ENCODE measurements around the gene MOSPD2.
A peak's percentile ranks its signal among the peaks of the same experiment; 100 is the strongest.

MOSPD2 gene

DNA sequence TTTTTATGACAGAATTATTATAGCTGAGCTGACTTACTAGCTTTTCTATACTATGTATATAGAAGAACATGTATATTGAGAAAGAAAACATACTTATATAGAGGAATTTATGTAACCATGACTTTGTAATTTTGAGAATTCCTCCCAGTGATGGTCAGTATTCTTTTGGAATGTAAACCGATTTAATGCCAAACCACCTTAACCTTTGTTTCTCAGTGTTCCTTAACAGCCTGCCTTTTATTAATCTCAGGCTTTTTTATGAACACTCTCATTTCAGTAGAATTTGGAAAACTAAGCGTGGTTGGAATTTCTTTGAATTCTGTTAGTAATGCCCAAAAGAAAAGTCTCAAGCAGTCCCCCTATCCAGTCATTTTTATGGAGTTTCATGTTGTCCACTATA, 47.0 kb downstream of the MOSPD2 start:
- no peak for DNase-seq (ENCODE audit: extremely low read depth, low read depth)
- TF ChIP-seq, protein P1, sequence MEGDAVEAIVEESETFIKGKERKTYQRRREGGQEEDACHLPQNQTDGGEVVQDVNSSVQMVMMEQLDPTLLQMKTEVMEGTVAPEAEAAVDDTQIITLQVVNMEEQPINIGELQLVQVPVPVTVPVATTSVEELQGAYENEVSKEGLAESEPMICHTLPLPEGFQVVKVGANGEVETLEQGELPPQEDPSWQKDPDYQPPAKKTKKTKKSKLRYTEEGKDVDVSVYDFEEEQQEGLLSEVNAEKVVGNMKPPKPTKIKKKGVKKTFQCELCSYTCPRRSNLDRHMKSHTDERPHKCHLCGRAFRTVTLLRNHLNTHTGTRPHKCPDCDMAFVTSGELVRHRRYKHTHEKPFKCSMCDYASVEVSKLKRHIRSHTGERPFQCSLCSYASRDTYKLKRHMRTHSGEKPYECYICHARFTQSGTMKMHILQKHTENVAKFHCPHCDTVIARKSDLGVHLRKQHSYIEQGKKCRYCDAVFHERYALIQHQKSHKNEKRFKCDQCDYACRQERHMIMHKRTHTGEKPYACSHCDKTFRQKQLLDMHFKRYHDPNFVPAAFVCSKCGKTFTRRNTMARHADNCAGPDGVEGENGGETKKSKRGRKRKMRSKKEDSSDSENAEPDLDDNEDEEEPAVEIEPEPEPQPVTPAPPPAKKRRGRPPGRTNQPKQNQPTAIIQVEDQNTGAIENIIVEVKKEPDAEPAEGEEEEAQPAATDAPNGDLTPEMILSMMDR (IDR thresholded peaks at IDR 0.05; ENCODE audit: low read depth, low read length, missing control alignments): no peak

DNA sequence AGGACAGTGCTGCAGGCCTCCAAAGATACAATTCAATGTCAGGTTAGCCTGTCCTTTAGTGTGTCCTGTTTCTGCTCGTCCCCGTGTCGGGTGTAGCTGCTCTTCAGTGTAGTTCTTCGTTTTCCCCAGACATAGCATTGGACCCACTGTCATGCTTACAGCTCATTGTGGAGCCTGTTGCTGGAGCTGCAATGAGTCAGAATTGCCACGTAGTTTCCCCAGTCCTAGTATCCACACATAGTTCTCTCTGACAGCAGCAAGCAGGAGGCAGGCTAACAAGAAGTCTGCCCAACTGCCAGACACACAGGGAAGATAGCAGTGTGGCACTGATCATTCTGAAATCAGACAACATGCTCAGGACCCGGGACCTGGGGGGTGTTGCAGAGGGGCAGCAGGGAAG, 49.2 kb downstream of the MOSPD2 start:
- peak; percentile 47 for DNase-seq (ENCODE audit: extremely low read depth, low read depth)

More for the DNA sequence above, 47.0 kb downstream of the MOSPD2 start:
- no peak overlapping the region for H3K4me3 ChIP-seq (replicated peaks; ENCODE audit: low read depth, low read length)

DNA sequence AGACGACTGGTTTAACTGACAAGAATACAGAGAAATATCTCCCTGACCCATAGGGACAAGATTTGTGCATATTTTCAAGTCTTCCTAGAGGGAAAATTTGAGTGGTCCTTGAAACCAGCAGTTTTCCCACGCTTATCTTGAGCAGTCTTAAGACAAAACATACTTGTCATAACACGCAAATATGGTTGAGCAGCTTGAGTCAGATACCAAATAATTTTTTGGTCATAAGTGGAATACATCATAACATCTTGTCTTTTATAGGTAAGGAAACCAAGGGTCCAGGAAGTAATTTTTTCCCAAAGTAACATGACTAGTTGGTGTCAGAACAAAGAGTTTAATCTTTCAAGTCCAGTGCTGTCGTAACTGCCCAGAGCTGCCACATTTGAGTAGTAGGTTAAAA, 50.5 kb downstream of the MOSPD2 start:
- DNase-seq (ENCODE audit: extremely low read depth, low read depth): no peak
- H3K4me3 ChIP-seq (replicated peaks; ENCODE audit: low read depth, low read length): no peak overlapping the region
- TF ChIP-seq, protein P1 (IDR thresholded peaks at IDR 0.05; ENCODE audit: low read depth, low read length, missing control alignments): no peak

More for the DNA sequence above, 49.2 kb downstream of the MOSPD2 start:
- H3K4me3 ChIP-seq (replicated peaks; ENCODE audit: low read depth, low read length): no peak overlapping the region
- TF ChIP-seq, protein P1 (IDR thresholded peaks at IDR 0.05; ENCODE audit: low read depth, low read length, missing control alignments): no peak

DNA sequence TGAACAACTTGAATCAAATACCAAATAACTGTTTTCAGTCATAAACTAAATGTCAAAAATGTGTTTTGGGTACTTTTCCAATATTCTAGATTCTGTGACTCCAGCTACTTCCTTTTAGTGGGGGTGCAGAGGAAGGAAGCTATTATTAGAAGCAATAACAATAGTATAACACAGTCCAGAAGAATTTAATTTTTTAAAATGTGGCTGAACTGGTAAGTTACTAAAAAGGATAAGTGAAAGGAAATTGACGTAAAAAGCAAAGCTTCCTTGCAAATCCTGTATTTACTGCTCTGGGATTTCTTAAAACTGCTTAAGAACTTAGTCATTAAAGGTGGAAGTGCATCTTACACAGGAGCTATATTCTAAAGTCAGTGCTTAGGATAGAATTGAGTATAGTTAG, 53.2 kb downstream of the MOSPD2 start:
- TF ChIP-seq, protein P1 (IDR thresholded peaks at IDR 0.05; ENCODE audit: low read depth, low read length, missing control alignments): no peak
- no peak for DNase-seq (ENCODE audit: extremely low read depth, low read depth)
- no peak overlapping the region for H3K4me3 ChIP-seq (replicated peaks; ENCODE audit: low read depth, low read length)

DNA sequence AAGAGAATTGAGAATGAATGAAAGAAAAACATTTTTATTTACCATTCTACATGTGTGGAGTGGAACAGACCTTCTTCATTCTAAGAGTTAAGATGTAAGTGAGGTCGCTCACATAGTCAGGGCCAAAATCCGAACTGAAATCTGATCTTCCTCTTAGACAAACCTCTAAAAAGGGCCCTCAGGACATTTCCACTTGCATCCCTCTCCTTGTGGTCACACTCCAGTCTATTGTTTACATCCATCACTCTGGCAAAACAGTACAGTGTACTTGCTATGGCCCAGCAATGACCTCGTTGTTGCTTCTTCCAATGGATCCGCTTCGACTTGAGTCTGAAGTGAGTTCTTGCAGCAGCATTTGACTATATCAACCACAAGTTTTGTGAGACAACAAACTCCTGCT, 54.2 kb downstream of the MOSPD2 start:
- TF ChIP-seq, protein P1 (IDR thresholded peaks at IDR 0.05; ENCODE audit: low read depth, low read length, missing control alignments): no peak
- peak; percentile 35 for DNase-seq (ENCODE audit: extremely low read depth, low read depth)
- H3K4me3 ChIP-seq (replicated peaks; ENCODE audit: low read depth, low read length): no peak overlapping the region

DNA sequence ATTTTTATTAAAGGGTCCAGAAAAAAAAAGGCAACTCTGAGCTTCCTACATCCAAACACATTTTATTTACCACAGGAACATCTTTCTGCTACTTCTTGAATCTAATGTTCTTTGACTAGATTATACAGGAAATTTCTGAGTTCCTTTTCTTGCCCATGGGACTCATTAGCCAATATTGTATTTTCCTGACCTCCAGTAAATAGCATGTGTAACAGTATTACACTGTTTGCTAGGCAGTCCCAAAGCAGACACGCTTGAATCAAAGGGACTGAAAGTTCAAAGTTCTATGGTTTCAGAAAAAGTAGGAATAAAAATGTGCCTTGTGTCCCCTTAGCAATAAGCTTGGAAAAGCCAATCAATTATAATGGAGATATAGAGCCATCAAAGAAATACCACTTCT, 57.4 kb downstream of the MOSPD2 start:
- TF ChIP-seq, protein P1 (IDR thresholded peaks at IDR 0.05; ENCODE audit: low read depth, low read length, missing control alignments): no peak
- no peak for DNase-seq (ENCODE audit: extremely low read depth, low read depth)
- no peak overlapping the region for H3K4me3 ChIP-seq (replicated peaks; ENCODE audit: low read depth, low read length)

DNA sequence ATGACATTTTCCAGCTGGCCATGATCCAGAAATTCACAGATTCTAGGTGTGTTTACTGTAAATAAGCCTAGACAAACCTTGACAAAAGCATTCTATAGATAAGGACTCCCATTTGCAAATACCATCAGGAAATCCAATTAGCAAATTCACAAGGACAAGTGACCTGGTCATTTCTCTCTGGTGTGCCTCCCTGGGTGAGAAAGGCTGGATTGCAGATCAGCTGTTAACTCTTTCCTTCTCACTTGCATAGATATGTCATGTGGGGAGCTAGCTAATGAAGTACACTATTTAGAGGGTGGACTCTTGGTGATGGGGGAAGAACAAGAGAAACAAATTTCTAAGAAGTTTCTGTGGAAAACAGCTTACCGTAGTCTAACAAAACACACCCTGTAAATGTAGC, 58.9 kb downstream of the MOSPD2 start:
- TF ChIP-seq, protein P1 (IDR thresholded peaks at IDR 0.05; ENCODE audit: low read depth, low read length, missing control alignments): no peak
- no peak overlapping the region for H3K4me3 ChIP-seq (replicated peaks; ENCODE audit: low read depth, low read length)
- DNase-seq (ENCODE audit: extremely low read depth, low read depth): no peak
